ENCODE measurements around the gene PPP1R2C. TPM values are rescaled to one million over a fixed set of nuclear protein-coding genes. Genes with fewer than 3 reads are reported as not detected.

The PPP1R2C gene
- total RNA-seq, 1 donor from 2014 or later, result not detected

GRCh38 chrX:42770566-42770965 is 7.4 kb downstream of the PPP1R2C start:
- no peak overlapping the region for H3K27ac Mint-ChIP-seq
- no peak overlapping the region for H3K4me2 ChIP-seq

GRCh38 chrX:42759881-42760280 is 18.1 kb downstream of the PPP1R2C start:
- TF ChIP-seq EZH2phosphoT487 (IDR thresholded peaks at IDR 0.05), result no peak
- TF ChIP-seq CTCF (IDR thresholded peaks at IDR 0.05), result no peak
- no peak for TF ChIP-seq EZH2 (IDR thresholded peaks at IDR 0.05)
- no peaks in the 10 kb centered on the region for H3K9me3 ChIP-seq (ENCODE audit: low read depth)
- Mint-ChIP-seq H3K27me3 (ENCODE audit: insufficient read depth, low read depth) (no peaks in the 10 kb centered on the region), H3K9me3 (no peaks in the 10 kb centered on the region), H3K36me3 (no peaks in the 10 kb centered on the region), H3K4me1 (no peaks in the 10 kb centered on the region), H3K27ac (no peak overlapping the region), H3K4me3 (no peak overlapping the region)
- H3K79me2 ChIP-seq (ENCODE audit: low read depth), result no peaks in the 10 kb centered on the region
- H3K36me3 ChIP-seq, result no peaks in the 10 kb centered on the region
- H3K9ac ChIP-seq, result no peak overlapping the region
- no peak overlapping the region for H3K27ac ChIP-seq
- no peak overlapping the region for H3K4me2 ChIP-seq
- H3K4me3 ChIP-seq, result no peak overlapping the region
- H3K27me3 ChIP-seq, result no peaks in the 10 kb centered on the region
- no peak for DNase-seq (ENCODE audit: low spot score)
- no peak overlapping the region for H2AFZ ChIP-seq (replicated peaks)
- H4K20me1 ChIP-seq (ENCODE audit: low read depth), result no peaks in the 10 kb centered on the region
- H3K4me1 ChIP-seq, result no peaks in the 10 kb centered on the region
- H3F3A ChIP-seq (ENCODE audit: low read depth), result no peaks in the 10 kb centered on the region

More at GRCh38 chrX:42770566-42770965, 7.4 kb downstream of the PPP1R2C start:
- H3K4me3 ChIP-seq, result no peak overlapping the region
- H3K27me3 ChIP-seq, result no peaks in the 10 kb centered on the region
- H3K9me3 Mint-ChIP-seq, result peaks cover 8% of the 10 kb centered on the region
- TF ChIP-seq CTCF (IDR thresholded peaks at IDR 0.05), result no peak
- no peak for TF ChIP-seq EZH2 (IDR thresholded peaks at IDR 0.05)
- no peak for TF ChIP-seq EZH2phosphoT487 (IDR thresholded peaks at IDR 0.05)
- H3K9me3 ChIP-seq (ENCODE audit: low read depth), result no peaks in the 10 kb centered on the region
- no peak overlapping the region for H3K9ac ChIP-seq
- H3F3A ChIP-seq (ENCODE audit: low read depth), result no peaks in the 10 kb centered on the region
- no peaks in the 10 kb centered on the region for H3K79me2 ChIP-seq (ENCODE audit: low read depth)
- no peak for DNase-seq (ENCODE audit: low spot score)
- no peaks in the 10 kb centered on the region for H3K36me3 Mint-ChIP-seq
- no peaks in the 10 kb centered on the region for H3K4me1 ChIP-seq
- no peaks in the 10 kb centered on the region for H3K4me1 Mint-ChIP-seq
- H3K36me3 ChIP-seq, result no peaks in the 10 kb centered on the region
- H3K27ac ChIP-seq, result no peak overlapping the region
- H2AFZ ChIP-seq (replicated peaks), result no peak overlapping the region
- no peak overlapping the region for H3K4me3 Mint-ChIP-seq
- no peaks in the 10 kb centered on the region for H4K20me1 ChIP-seq (ENCODE audit: low read depth)
- H3K27me3 Mint-ChIP-seq (ENCODE audit: insufficient read depth, low read depth), result no peaks in the 10 kb centered on the region

- Mint-ChIP-seq H3K9me3 (no peaks in the 10 kb centered on the region), H3K4me1 (no peaks in the 10 kb centered on the region), H3K27ac (no peak overlapping the region), H3K4me3 (no peak overlapping the region), H3K36me3 (no peaks in the 10 kb centered on the region), H3K27me3 (ENCODE audit: insufficient read depth, low read depth) (peaks cover 2% of the 10 kb centered on the region)
- Histone ChIP-seq H3F3A (ENCODE audit: low read depth) (no peaks in the 10 kb centered on the region), H3K36me3 (no peaks in the 10 kb centered on the region), H2AFZ (replicated peaks) (no peak overlapping the region), H3K4me1 (no peaks in the 10 kb centered on the region), H3K9me3 (ENCODE audit: low read depth) (no peaks in the 10 kb centered on the region), H3K4me2 (no peak overlapping the region), H3K4me3 (no peak overlapping the region), H3K27me3 (no peaks in the 10 kb centered on the region), H3K27ac (no peak overlapping the region), H4K20me1 (ENCODE audit: low read depth) (no peaks in the 10 kb centered on the region), H3K79me2 (ENCODE audit: low read depth) (no peaks in the 10 kb centered on the region), H3K9ac (no peak overlapping the region)
- TF ChIP-seq CTCF (IDR thresholded peaks at IDR 0.05) (no peak), EZH2 (IDR thresholded peaks at IDR 0.05) (no peak), EZH2phosphoT487 (IDR thresholded peaks at IDR 0.05) (no peak)
- no peak for DNase-seq (ENCODE audit: low spot score)
Observed at GRCh38 chrX:42755815-42756214, 22.1 kb downstream of the PPP1R2C start.

Data from neural progenitor cell (in vitro differentiated cells).